GM23338 (cell line): Measurements from ENCODE around the gene DBT. TPM values are rescaled to one million over a fixed set of nuclear protein-coding genes. Genes with fewer than 3 reads are reported as not detected.
A peak's percentile ranks its signal among the peaks of the same experiment; 100 is the strongest.

Experiments
- ATAC-seq: fragments of 200-7000 bp; cut with Tn5 transposase; 3 replicates; pipeline ENCODE4 v1.9.1; 2020
- DNase-seq: peaks from one replicate; pipeline ENCODE4 v3.0.0-alpha.2; 2015; ENCODE audit warnings: low spot score
- H2AFZ ChIP-seq: fragments of 200-600 bp; sonication (generic); 2 replicates; pipeline ENCODE4 v1.8.0; 2016; ENCODE audit warnings: antibody characterized with exemption, mild to moderate bottlenecking, moderate library complexity
- H3F3A ChIP-seq: fragments of 200-600 bp; sonication (generic); replicated peaks from 2 replicates; pipeline ENCODE4 v1.8.0; 2017; ENCODE audit warnings: antibody characterized with exemption, mixed run types, low read depth
- H3K27ac ChIP-seq: fragments of 200-600 bp; sonication (generic); 2 replicates; pipeline ENCODE4 v1.6.1; 2016; ENCODE audit warnings: low read depth
- H3K27me3 ChIP-seq: fragments of 200-600 bp; sonication (generic); 2 replicates; pipeline ENCODE4 v1.8.0; 2016; ENCODE audit warnings: mild to moderate bottlenecking, mixed run types, moderate library complexity; ENCODE audit not compliant: insufficient read depth
- H3K36me3 ChIP-seq: fragments of 200-600 bp; sonication (generic); 2 replicates; pipeline ENCODE4 v1.8.0; 2016; ENCODE audit warnings: mild to moderate bottlenecking; ENCODE audit not compliant: insufficient read depth
- H3K4me1 ChIP-seq: fragments of 200-600 bp; sonication (generic); 2 replicates; pipeline ENCODE4 v1.8.0; 2016; ENCODE audit warnings: mild to moderate bottlenecking, moderate library complexity; ENCODE audit not compliant: insufficient read depth
- H3K4me2 ChIP-seq: fragments of 200-600 bp; sonication (generic); 2 replicates; pipeline ENCODE4 v1.7.1; 2017; ENCODE audit warnings: mixed run types
- H3K4me3 ChIP-seq: fragments of 200-600 bp; sonication (generic); 2 replicates; pipeline ENCODE4 v1.6.1; 2016; ENCODE audit warnings: mixed run types
- H3K79me2 ChIP-seq: fragments of 200-600 bp; sonication (generic); replicated peaks from 2 replicates; pipeline ENCODE4 v1.8.0; 2017; ENCODE audit warnings: mild to moderate bottlenecking; ENCODE audit not compliant: insufficient read depth
- H3K9me2 ChIP-seq: fragments of 200-600 bp; sonication (generic); 2 replicates; pipeline ENCODE4 v1.8.0; 2017; ENCODE audit not compliant: insufficient read depth
- H4K20me1 ChIP-seq: fragments of 200-600 bp; sonication (generic); replicated peaks from 2 replicates; pipeline ENCODE4 v1.8.0; 2017; ENCODE audit warnings: mild to moderate bottlenecking; ENCODE audit not compliant: insufficient read depth
- H3K27ac Mint-ChIP-seq: 2 replicates; pipeline ENCODE4 v1.8.0; 2020; ENCODE audit warnings: inconsistent platforms, mild to moderate bottlenecking, moderate library complexity, mixed read lengths
- H3K27me3 Mint-ChIP-seq: 3 replicates; pipeline ENCODE4 v1.8.0; 2022; ENCODE audit warnings: low read depth, mild to moderate bottlenecking, moderate library complexity, mixed read lengths, inconsistent platforms; ENCODE audit not compliant: insufficient read depth, poor library complexity
- H3K36me3 Mint-ChIP-seq: 3 replicates; pipeline ENCODE4 v1.8.0; 2021; ENCODE audit warnings: low read depth, mild to moderate bottlenecking, inconsistent platforms, moderate library complexity, mixed read lengths
- H3K4me1 Mint-ChIP-seq: 3 replicates; pipeline ENCODE4 v1.8.0; 2020; ENCODE audit warnings: mild to moderate bottlenecking, inconsistent platforms, mixed read lengths
- H3K4me3 Mint-ChIP-seq: 3 replicates; pipeline ENCODE4 v1.8.0; 2021; ENCODE audit warnings: moderate library complexity, mild to moderate bottlenecking, inconsistent platforms, mixed read lengths
- H3K9me3 Mint-ChIP-seq: 3 replicates; pipeline ENCODE4 v1.8.0; 2020; ENCODE audit warnings: moderate library complexity, mild to moderate bottlenecking, inconsistent platforms, mixed read lengths
- EZH2phosphoT487 ChIP-seq: fragments of 200-600 bp; sonication (generic); IDR thresholded peaks from one replicate; pipeline ENCODE4 v1.8.1; 2018; ENCODE audit warnings: antibody characterized with exemption; ENCODE audit not compliant: unreplicated experiment
- JUNB ChIP-seq: IDR thresholded peaks from one replicate; pipeline ENCODE4 v1.6.1; 2016; ENCODE audit warnings: antibody characterized with exemption; ENCODE audit not compliant: unreplicated experiment
- NANOG ChIP-seq: IDR thresholded peaks from 2 replicates; pipeline ENCODE4 v1.6.1; 2016; ENCODE audit warnings: antibody characterized with exemption, borderline replicate concordance
- POLR2AphosphoS5 ChIP-seq: IDR thresholded peaks from 2 replicates; pipeline ENCODE4 v1.6.1; 2016; ENCODE audit warnings: antibody characterized with exemption, low read depth
- ZNF114 ChIP-seq: fragments of 250-450 bp; sonication (Bioruptor Pico); IDR thresholded peaks from 2 replicates; pipeline ENCODE4 v1.5.0; 2020; ENCODE audit warnings: mild to moderate bottlenecking, moderate library complexity
- polyA plus RNA-seq: library from polyadenylated mRNA; unstranded; fragments of >200 nt; fragmentation: Nextera tagmentation; extraction: Ambion mirVana; gene quantifications from 2 replicates; pipeline ENCODE4 v1.2.1, GENCODE V29; 2016
- total RNA-seq: library from RNA; depleted of rRNA; stranded (reverse); fragments of >200 nt; shearing (Covaris generic); gene quantifications from 2 replicates; pipeline ENCODE4 v1.2.3, GENCODE V29; 2014
- TF ChIP-seq, protein P1 (sequence below), 2 experiments: fragments of 200-600 bp in 1 of 2; sonication (generic) in 1 of 2; conservative IDR thresholded peaks; 2 replicates each; pipeline versions ENCODE4 v1.5.1 to v1.6.1; 2016 to 2017; ENCODE audit warnings: antibody characterized with exemption in 2 of 2, low read depth in 2 of 2, mild to moderate bottlenecking in 2 of 2, moderate library complexity in 1 of 2
- TF ChIP-seq, protein P2 (sequence below): fragments of 250-450 bp; sonication (Bioruptor Pico); IDR thresholded peaks from 2 replicates; pipeline ENCODE4 v1.5.0; 2020; ENCODE audit warnings: mild to moderate bottlenecking, moderate library complexity
- TF ChIP-seq, protein P3 (sequence below): IDR thresholded peaks from one replicate; pipeline ENCODE4 v1.6.1; 2018; ENCODE audit warnings: antibody characterized with exemption; ENCODE audit not compliant: unreplicated experiment

Gene DBT
- total and polyA plus RNA-seq, 2 experiments from 2014 or later = 8.1 to 14.7 TPM

DNA sequence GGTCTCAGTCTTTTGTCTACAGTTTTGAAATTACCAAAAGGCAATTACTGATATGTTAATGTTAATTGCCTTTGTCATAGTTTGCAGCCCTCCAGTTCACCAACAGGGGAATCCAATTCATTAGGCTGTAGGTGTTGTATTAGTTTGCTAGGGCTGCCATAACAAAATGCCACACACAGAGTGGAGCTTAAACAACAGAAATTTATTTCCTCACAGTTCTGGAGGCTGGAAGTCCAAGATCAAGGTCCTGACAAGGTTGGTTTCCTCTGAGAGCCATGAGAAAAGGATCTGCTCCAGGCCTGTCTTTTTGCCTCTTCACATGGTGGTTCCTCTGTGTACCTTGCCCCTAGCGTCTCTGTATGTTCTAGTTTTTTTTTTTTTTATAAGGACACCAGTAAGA lies 17.6 kb upstream of the DBT start:
- Mint-ChIP-seq H3K36me3 (peaks cover 68% of the 10 kb centered on the region), H3K4me3 (peak overlapping the region; percentile 100), H3K9me3 (peaks cover 13% of the 10 kb centered on the region), H3K27ac (no peak overlapping the region), H3K27me3 (peaks cover 13% of the 10 kb centered on the region), H3K4me1 (peaks cover 5% of the 10 kb centered on the region; the same call in 2 of the 3 replicates)
- Histone ChIP-seq H4K20me1 (peaks cover 7% of the 10 kb centered on the region), H3K79me2 (peaks cover 19% of the 10 kb centered on the region), H3K4me3 (peak overlapping the region; percentile 92), H3K4me1 (peaks cover 6% of the 10 kb centered on the region), H3K27me3 (no peaks in the 10 kb centered on the region), H3K9me2 (no peaks in the 10 kb centered on the region), H3F3A (no peaks in the 10 kb centered on the region), H3K4me2 (peak overlapping the region; percentile 97), H3K27ac (no peak overlapping the region), H2AFZ (no peak overlapping the region), H3K36me3 (peaks cover 18% of the 10 kb centered on the region; the same call in 1 of the 2 replicates)
- TF ChIP-seq POLR2AphosphoS5 = no peak
- TF ChIP-seq, protein P1, sequence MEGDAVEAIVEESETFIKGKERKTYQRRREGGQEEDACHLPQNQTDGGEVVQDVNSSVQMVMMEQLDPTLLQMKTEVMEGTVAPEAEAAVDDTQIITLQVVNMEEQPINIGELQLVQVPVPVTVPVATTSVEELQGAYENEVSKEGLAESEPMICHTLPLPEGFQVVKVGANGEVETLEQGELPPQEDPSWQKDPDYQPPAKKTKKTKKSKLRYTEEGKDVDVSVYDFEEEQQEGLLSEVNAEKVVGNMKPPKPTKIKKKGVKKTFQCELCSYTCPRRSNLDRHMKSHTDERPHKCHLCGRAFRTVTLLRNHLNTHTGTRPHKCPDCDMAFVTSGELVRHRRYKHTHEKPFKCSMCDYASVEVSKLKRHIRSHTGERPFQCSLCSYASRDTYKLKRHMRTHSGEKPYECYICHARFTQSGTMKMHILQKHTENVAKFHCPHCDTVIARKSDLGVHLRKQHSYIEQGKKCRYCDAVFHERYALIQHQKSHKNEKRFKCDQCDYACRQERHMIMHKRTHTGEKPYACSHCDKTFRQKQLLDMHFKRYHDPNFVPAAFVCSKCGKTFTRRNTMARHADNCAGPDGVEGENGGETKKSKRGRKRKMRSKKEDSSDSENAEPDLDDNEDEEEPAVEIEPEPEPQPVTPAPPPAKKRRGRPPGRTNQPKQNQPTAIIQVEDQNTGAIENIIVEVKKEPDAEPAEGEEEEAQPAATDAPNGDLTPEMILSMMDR (conservative IDR thresholded peaks at IDR 0.05; ENCODE audit: low read depth in 2 of 2) = no peak
- no peak for TF ChIP-seq JUNB
- TF ChIP-seq ZNF114 (CRISPR knock-in tag) = no peak
- no peak for TF ChIP-seq EZH2phosphoT487
- TF ChIP-seq, protein P2, sequence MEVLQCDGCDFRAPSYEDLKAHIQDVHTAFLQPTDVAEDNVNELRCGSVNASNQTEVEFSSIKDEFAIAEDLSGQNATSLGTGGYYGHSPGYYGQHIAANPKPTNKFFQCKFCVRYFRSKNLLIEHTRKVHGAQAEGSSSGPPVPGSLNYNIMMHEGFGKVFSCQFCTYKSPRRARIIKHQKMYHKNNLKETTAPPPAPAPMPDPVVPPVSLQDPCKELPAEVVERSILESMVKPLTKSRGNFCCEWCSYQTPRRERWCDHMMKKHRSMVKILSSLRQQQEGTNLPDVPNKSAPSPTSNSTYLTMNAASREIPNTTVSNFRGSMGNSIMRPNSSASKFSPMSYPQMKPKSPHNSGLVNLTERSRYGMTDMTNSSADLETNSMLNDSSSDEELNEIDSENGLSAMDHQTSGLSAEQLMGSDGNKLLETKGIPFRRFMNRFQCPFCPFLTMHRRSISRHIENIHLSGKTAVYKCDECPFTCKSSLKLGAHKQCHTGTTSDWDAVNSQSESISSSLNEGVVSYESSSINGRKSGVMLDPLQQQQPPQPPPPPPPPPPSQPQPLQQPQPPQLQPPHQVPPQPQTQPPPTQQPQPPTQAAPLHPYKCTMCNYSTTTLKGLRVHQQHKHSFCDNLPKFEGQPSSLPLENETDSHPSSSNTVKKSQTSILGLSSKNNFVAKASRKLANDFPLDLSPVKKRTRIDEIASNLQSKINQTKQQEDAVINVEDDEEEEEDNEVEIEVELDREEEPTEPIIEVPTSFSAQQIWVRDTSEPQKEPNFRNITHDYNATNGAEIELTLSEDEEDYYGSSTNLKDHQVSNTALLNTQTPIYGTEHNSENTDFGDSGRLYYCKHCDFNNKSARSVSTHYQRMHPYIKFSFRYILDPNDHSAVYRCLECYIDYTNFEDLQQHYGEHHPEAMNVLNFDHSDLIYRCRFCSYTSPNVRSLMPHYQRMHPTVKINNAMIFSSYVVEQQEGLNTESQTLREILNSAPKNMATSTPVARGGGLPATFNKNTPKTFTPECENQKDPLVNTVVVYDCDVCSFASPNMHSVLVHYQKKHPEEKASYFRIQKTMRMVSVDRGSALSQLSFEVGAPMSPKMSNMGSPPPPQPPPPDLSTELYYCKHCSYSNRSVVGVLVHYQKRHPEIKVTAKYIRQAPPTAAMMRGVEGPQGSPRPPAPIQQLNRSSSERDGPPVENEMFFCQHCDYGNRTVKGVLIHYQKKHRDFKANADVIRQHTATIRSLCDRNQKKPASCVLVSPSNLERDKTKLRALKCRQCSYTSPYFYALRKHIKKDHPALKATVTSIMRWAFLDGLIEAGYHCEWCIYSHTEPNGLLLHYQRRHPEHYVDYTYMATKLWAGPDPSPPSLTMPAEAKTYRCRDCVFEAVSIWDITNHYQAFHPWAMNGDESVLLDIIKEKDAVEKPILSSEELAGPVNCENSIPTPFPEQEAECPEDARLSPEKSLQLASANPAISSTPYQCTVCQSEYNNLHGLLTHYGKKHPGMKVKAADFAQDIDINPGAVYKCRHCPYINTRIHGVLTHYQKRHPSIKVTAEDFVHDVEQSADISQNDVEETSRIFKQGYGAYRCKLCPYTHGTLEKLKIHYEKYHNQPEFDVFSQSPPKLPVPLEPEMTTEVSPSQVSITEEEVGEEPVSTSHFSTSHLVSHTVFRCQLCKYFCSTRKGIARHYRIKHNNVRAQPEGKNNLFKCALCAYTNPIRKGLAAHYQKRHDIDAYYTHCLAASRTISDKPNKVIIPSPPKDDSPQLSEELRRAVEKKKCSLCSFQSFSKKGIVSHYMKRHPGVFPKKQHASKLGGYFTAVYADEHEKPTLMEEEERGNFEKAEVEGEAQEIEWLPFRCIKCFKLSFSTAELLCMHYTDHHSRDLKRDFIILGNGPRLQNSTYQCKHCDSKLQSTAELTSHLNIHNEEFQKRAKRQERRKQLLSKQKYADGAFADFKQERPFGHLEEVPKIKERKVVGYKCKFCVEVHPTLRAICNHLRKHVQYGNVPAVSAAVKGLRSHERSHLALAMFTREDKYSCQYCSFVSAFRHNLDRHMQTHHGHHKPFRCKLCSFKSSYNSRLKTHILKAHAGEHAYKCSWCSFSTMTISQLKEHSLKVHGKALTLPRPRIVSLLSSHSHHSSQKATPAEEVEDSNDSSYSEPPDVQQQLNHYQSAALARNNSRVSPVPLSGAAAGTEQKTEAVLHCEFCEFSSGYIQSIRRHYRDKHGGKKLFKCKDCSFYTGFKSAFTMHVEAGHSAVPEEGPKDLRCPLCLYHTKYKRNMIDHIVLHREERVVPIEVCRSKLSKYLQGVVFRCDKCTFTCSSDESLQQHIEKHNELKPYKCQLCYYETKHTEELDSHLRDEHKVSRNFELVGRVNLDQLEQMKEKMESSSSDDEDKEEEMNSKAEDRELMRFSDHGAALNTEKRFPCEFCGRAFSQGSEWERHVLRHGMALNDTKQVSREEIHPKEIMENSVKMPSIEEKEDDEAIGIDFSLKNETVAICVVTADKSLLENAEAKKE = no peak
- TF ChIP-seq, protein P3, sequence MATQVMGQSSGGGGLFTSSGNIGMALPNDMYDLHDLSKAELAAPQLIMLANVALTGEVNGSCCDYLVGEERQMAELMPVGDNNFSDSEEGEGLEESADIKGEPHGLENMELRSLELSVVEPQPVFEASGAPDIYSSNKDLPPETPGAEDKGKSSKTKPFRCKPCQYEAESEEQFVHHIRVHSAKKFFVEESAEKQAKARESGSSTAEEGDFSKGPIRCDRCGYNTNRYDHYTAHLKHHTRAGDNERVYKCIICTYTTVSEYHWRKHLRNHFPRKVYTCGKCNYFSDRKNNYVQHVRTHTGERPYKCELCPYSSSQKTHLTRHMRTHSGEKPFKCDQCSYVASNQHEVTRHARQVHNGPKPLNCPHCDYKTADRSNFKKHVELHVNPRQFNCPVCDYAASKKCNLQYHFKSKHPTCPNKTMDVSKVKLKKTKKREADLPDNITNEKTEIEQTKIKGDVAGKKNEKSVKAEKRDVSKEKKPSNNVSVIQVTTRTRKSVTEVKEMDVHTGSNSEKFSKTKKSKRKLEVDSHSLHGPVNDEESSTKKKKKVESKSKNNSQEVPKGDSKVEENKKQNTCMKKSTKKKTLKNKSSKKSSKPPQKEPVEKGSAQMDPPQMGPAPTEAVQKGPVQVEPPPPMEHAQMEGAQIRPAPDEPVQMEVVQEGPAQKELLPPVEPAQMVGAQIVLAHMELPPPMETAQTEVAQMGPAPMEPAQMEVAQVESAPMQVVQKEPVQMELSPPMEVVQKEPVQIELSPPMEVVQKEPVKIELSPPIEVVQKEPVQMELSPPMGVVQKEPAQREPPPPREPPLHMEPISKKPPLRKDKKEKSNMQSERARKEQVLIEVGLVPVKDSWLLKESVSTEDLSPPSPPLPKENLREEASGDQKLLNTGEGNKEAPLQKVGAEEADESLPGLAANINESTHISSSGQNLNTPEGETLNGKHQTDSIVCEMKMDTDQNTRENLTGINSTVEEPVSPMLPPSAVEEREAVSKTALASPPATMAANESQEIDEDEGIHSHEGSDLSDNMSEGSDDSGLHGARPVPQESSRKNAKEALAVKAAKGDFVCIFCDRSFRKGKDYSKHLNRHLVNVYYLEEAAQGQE = no peak
- no peak for TF ChIP-seq NANOG
- no peak for DNase-seq
- ATAC-seq = no peak
